Epithelial cell of proximal tubule (primary cell): ENCODE data around the gene DACH1. TPM values are rescaled to one million over a fixed set of nuclear protein-coding genes. Genes with fewer than 3 reads are reported as not detected.

ENCODE experiments used
- DNase-seq: peaks from one replicate; pipeline ENCODE4 v3.0.0-alpha.2; 2011; ENCODE audit warnings: low read depth
- H3K4me3 ChIP-seq: 2 replicates; pipeline ENCODE4 v1.5.1; 2011; ENCODE audit warnings: low read depth, mild to moderate bottlenecking, low read length
- total RNA-seq: library from RNA; depleted of rRNA; stranded (reverse); fragments of >200 nt; gene quantifications from 2 replicates; pipeline ENCODE4 v1.2.3, GENCODE V29; 2015
- TF ChIP-seq, protein P1 (sequence below): conservative IDR thresholded peaks from 2 replicates; pipeline ENCODE4 v1.5.1; 2012; ENCODE audit warnings: low read depth, mild to moderate bottlenecking, low read length

The DACH1 gene
- total RNA-seq, 1 donor from 2014 or later, result 0.86 TPM

DNA sequence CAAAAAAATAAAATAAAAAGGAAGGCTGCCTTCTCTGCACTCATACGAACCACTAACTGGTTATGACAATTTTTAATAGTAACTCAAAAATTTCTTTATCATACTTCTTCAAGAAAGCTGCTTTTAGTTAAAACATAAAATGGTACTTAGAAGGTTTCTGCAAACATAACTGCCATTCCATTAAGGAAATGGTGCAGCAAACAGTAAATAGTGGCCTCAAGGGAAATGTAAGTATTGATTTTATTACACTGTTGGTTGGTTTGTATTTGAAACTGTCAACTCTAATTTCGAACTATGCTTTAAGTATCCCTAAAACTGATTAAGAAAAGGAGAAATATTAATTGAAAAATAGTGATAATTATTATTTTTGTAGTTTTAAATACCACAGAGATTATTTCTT lies 278.0 kb downstream of the DACH1 start:
- DNase-seq, result no peak
- H3K4me3 ChIP-seq, result no peak overlapping the region
- TF ChIP-seq, protein P1, sequence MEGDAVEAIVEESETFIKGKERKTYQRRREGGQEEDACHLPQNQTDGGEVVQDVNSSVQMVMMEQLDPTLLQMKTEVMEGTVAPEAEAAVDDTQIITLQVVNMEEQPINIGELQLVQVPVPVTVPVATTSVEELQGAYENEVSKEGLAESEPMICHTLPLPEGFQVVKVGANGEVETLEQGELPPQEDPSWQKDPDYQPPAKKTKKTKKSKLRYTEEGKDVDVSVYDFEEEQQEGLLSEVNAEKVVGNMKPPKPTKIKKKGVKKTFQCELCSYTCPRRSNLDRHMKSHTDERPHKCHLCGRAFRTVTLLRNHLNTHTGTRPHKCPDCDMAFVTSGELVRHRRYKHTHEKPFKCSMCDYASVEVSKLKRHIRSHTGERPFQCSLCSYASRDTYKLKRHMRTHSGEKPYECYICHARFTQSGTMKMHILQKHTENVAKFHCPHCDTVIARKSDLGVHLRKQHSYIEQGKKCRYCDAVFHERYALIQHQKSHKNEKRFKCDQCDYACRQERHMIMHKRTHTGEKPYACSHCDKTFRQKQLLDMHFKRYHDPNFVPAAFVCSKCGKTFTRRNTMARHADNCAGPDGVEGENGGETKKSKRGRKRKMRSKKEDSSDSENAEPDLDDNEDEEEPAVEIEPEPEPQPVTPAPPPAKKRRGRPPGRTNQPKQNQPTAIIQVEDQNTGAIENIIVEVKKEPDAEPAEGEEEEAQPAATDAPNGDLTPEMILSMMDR, result no peak

DNA sequence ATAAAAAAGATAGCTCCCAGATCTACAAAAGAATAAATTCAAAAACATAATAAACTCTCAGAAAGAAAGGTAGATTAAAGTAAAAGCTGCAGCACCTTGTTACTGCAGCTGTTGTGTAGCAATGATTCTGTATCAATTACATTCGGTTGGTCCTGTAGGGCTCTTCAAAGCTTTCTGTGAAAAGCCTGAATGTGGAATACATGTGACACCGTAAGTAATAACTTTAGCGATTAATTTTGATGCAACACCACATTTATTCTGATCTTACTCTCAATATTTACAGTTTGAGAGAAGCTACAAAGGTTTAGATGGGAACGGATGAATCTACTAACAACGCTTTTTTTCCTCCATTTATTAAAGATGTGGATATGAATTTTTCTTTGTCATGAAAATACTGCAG lies 279.2 kb downstream of the DACH1 start:
- no peak for DNase-seq
- H3K4me3 ChIP-seq, result no peak overlapping the region
- TF ChIP-seq, protein P1, result no peak

DNA sequence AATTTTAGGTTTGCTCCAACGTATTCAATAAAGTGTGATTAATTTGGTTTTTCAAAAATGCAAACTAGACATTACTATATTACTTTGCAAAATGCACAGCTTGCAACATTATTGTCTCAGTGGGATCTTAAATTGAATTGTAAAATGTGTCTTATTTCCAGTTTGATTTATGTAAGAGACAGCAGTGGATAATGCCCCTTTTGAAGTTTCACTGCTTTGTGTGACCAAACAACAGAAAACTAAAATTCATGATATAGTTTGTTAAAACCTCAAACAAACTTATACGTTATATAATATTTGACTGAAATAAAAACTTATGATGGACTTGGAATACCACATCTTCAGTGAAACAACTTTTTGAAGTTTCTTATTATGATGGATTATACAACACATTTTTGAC lies 279.8 kb downstream of the DACH1 start:
- TF ChIP-seq, protein P1, result no peak
- no peak for DNase-seq

DNA sequence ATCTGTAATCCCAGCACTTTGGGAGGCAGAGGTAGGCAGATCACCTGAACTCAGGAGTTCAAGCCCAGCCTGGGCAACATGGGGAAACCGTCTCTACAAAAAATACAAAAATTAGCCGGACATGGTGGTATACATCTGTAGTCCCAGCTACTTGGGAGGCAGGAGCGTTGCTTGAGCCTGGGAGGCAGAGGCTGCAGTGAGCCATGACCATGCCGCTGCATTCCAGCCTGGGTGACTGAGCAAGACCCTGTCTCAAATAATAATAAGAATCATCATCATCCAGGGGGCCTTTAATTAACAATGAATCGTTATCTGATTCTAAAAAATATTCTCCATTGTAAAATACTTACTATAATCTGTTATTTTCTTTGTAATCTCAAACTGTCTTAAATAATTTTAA lies 283.4 kb downstream of the DACH1 start:
- H3K4me3 ChIP-seq, result no peak overlapping the region
- TF ChIP-seq, protein P1, result no peak
- no peak for DNase-seq

More for the DNA sequence above, 279.8 kb downstream of the DACH1 start:
- no peak overlapping the region for H3K4me3 ChIP-seq

DNA sequence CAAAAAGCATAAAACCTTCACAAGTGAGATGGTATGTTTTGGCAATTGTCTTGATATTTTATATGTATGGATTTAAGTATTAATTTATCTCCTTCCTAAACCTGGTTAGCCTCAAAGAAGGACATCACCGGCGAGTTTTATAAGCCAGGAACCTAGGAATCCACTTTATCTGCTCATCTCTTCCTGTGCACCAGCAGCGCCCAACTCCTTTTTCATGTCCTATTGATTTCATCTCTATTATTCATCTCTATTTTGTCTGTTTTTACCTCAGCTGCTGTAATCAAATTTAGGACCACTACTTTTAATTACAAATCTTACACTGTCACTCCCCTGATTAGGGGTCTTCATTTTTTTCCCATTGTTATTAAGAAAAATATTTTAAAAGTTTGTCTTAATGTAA lies 286.4 kb downstream of the DACH1 start:
- TF ChIP-seq, protein P1, result no peak
- no peak for DNase-seq
- H3K4me3 ChIP-seq, result no peak overlapping the region

DNA sequence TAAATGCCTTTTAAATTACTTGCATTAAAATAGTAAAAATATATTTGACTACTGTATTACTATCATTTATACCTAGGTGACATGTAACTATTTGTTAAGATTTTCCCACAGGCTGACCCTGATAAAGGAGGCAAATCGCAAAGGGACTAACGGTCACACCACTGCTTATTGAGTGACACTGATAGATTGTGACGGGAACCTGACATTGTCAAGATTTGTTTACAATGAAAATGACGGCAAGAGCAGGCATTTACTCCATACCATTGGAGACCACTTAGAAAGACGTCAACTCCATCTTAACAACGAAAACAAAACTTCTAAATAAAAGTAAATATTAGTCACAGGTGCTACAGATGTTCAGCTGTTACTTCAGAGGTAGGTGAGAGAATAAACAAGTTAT lies 289.0 kb downstream of the DACH1 start:
- TF ChIP-seq, protein P1, result no peak
- no peak overlapping the region for H3K4me3 ChIP-seq
- no peak for DNase-seq

DNA sequence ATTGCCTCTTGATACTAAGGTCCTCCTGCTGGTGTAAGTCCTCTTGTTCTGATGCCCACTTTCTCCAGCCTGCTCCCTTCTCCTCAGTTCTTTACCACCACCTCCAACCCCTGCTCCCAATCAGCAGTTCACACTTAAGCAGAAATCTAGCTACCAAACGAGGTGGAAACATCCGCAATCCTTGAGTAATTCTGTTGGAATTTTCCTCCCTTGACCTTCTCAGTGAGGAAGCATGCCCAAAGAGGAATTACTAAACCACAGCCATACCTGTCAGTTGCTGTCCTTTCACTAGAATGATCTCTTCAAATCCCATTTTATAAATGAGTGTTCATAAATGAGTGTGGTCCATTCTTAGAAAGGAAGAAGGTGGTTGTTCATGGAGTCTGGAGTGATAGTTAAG lies 289.9 kb downstream of the DACH1 start:
- DNase-seq, result peak; percentile 43
- H3K4me3 ChIP-seq, result no peak overlapping the region
- TF ChIP-seq, protein P1, result no peak
